ENCODE measurements around the gene KLK8. TPM values are rescaled to one million over a fixed set of nuclear protein-coding genes. Genes with fewer than 3 reads are reported as not detected.

Gene KLK8
- total and polyA plus RNA-seq, 2 of the 13 experiments (the other 11 are each of a cell fraction or from before 2014, with no cell fraction given): not detected

DNA sequence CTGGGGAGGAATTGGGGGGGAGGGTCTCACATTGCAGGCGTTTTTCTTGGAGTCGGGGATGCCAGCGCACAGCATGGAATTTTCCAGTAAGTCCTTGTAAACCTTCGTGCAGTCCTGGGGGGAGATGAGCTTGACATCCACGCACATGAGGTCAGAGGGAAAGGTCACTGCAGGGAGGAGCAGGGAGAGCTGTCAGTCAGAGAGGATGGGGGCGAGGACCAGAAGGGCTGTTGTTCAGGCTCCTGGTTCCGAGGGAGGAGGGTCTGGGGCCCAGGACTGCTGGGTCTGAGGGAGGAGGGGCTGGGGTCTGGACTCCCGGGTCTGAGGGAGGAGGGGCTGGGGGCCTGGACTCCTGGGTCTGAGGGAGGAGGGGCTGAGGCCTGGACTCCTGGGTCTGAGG lies 21.6 kb downstream of the KLK8 start (continued):
- TF ChIP-seq, protein P1, sequence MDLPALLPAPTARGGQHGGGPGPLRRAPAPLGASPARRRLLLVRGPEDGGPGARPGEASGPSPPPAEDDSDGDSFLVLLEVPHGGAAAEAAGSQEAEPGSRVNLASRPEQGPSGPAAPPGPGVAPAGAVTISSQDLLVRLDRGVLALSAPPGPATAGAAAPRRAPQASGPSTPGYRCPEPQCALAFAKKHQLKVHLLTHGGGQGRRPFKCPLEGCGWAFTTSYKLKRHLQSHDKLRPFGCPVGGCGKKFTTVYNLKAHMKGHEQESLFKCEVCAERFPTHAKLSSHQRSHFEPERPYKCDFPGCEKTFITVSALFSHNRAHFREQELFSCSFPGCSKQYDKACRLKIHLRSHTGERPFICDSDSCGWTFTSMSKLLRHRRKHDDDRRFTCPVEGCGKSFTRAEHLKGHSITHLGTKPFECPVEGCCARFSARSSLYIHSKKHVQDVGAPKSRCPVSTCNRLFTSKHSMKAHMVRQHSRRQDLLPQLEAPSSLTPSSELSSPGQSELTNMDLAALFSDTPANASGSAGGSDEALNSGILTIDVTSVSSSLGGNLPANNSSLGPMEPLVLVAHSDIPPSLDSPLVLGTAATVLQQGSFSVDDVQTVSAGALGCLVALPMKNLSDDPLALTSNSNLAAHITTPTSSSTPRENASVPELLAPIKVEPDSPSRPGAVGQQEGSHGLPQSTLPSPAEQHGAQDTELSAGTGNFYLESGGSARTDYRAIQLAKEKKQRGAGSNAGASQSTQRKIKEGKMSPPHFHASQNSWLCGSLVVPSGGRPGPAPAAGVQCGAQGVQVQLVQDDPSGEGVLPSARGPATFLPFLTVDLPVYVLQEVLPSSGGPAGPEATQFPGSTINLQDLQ (CRISPR knock-in tag; IDR thresholded peaks at IDR 0.05): no peak
- TF ChIP-seq, protein P2, sequence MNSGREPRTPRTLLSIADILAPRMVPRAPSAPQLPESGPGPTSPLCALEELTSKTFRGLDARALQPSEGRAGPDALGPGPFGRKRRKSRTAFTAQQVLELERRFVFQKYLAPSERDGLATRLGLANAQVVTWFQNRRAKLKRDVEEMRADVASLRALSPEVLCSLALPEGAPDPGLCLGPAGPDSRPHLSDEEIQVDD (CRISPR knock-in tag; IDR thresholded peaks at IDR 0.05; ENCODE audit: borderline replicate concordance): no peak
- TF ChIP-seq HNRNPK (IDR thresholded peaks at IDR 0.05; ENCODE audit: low read depth, low read length, poor library complexity, severe bottlenecking): no peak
- no peak for TF ChIP-seq HDAC2 (CRISPR knock-in tag; IDR thresholded peaks at IDR 0.05)
- no peak for TF ChIP-seq SP4 (CRISPR knock-in tag; IDR thresholded peaks at IDR 0.05)
- no peak for TF ChIP-seq TCF7L2 (IDR thresholded peaks at IDR 0.05; ENCODE audit: low read depth, low read length)
- TF ChIP-seq ZNF160 (CRISPR knock-in tag; IDR thresholded peaks at IDR 0.05): no peak
- no peak for TF ChIP-seq SRSF1 (optimal IDR thresholded peaks at IDR 0.05; ENCODE audit: low read depth, low read length)
- no peak for TF ChIP-seq ZNF883 (CRISPR knock-in tag; IDR thresholded peaks at IDR 0.05; ENCODE audit: not compliant biosample characterization)
- no peak for TF ChIP-seq ZNF781 (CRISPR knock-in tag; IDR thresholded peaks at IDR 0.05; ENCODE audit: borderline replicate concordance, not compliant biosample characterization)
- TF ChIP-seq NONO (IDR thresholded peaks at IDR 0.05): no peak
- TF ChIP-seq NONO (CRISPR knock-in tag; conservative IDR thresholded peaks at IDR 0.05): no peak
- no peak for TF ChIP-seq KLF11 (CRISPR knock-in tag; IDR thresholded peaks at IDR 0.05)
- no peak for TF ChIP-seq ZNF264 (CRISPR knock-in tag; IDR thresholded peaks at IDR 0.05)
- no peak for TF ChIP-seq HDAC6 (IDR thresholded peaks at IDR 0.05; ENCODE audit: low read depth, low read length)
- no peak for TF ChIP-seq PTBP1 (IDR thresholded peaks at IDR 0.05; ENCODE audit: low read depth, low read length, poor library complexity, severe bottlenecking)

Data from HepG2 (cell line).